HG03135 (cell line): ENCODE measurements around the gene PAGE2B.
"Not testable (repeated sequence)": the region's sequence is repeated elsewhere in the genome, so short reads cannot be mapped to it uniquely, and the experiment has no call there.

Source experiments
- ATAC-seq: cut with Tn5 transposase; IDR thresholded peaks from one replicate; pipeline ENCODE4 v1.9.1; 2021; ENCODE audit warnings: mild to moderate bottlenecking, moderate library complexity; ENCODE audit not compliant: unreplicated experiment

The PAGE2B gene, protein sequence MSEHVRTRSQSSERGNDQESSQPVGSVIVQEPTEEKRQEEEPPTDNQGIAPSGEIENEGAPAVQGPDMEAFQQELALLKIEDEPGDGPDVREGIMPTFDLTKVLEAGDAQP

DNA sequence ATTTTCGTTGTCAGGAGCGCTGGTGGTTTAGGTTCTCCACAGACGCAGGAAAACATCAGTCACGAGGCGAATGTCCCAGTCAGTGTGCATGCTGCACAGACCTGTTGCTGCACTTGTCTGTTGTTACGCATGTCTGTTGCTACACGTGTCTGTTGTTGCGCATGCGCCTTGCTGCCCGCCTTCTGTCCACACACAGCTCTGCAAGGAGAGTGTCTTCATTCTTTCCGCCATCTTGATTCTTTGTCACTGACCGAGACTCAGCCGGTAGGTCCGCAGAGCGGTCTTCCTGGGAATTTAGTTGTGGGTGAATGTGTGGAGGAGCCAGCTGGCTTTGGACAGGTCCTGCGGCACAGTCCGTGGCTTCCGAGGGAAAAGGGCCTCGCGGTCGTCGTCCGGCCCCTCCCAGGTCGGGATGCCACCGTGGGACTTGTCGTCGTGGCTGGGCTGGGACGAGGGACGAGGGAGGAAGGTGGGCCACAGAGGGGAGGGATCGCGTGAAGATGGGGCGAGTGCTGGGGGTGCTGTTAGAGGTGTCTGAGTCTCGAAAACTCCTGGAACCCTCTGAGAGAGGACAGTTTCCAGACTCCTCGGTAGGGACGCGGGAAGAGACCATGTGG is at the start of gene PAGE2B:
TSS of gene PAGE2B (plus strand) at position 180 of the 617 bp plus-strand sequence. CDS start 1,012 bp downstream, outside the sequence.
- ATAC-seq, result no peak

DNA sequence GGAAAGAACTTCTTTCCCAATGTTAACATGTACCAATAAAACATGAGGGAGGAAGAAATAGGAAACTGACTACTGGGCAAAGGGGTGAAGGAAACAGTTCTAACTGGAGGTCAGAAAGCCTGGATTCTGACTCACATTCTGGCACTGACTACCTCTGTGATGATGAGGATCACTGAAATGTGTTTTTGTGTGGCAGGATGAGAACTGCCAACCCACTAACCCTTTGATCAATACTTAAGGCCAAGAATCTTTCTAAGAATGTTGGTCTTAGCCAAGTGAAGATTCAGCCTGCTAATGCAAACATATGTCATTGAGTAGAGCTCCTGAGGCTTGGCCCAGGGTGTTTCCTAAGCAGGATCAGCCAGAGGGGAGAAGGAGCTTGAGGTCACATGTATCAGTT is 48.7 kb upstream of the PAGE2B start:
- ATAC-seq, result no peak

DNA sequence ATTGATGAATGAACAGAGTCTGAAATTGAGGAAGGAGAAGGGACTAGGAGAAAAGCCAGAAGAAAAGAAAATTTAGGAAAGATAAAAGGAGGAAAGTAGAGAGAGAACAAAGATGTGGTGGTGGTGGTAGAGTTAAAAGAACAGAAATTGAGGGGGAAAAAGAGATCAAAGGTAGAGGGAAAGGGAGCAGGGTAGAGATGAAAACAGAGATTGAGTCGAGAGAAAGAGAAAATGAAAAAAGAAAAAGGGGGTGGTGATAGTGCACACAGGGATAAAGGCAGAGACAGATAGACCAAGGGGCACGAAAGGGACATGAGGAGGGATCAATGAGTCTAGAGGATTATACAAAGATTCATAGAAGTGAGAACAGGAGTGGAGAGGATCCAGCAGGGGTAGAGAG is 48.0 kb upstream of the PAGE2B start:
- ATAC-seq, result no peak

DNA sequence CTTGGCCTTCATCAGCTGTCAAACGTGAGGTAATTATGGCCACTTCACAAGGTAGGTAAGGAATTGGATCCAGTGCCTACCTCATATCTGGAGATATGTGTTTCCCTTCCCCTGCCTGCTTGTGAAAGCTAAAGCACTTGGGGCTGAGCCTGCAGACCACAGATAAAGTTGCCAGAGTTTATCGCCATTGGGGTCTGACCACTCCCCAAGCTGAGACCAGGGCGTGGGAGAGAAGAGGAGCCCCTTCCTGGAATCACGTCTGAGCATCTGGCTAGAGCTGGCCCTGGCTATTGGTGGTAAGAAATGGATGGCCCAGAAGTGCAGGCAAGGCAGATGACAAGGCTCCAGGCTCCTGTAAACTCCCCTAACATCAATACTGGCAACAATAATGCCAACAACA is 46.8 kb upstream of the PAGE2B start:
- no peak for ATAC-seq

DNA sequence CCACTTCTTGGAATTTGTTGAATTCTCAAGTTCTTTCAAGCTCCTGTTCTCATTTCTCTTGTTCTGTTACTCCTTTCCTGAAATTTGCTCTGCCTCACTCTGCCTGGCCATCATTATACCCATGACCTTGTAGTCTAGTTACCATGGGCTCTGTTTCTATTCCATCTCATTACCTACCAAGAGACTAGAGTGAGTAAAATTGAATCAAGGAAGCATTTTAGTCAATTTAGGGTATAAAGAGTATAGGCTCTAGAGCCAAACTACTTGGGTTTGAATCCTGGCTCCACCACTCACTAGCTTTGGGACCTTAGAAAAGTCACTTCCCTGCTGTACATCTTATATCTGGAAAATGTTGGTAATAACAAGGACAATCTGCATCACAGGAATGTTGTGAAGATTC is 46.2 kb upstream of the PAGE2B start:
- no peak for ATAC-seq

DNA sequence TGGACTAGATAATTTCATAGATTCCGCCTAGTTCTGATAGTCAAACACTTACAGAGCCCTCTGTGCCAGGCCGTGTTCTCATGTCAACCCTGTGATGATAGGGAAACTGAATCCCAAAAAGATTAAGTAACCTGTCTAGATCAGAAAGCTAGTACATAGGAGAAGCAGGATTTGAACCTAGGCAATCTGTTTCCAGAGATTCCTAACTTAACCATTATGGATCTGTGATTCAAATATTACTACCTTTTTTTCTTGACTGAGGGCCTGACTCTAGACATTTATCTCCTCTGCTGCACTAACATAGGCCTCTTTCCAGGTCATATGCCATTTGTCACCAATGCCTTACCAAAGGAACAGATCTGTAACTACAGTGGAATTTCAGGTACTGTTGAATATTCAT is 45.5 kb upstream of the PAGE2B start:
- ATAC-seq, result no peak

DNA sequence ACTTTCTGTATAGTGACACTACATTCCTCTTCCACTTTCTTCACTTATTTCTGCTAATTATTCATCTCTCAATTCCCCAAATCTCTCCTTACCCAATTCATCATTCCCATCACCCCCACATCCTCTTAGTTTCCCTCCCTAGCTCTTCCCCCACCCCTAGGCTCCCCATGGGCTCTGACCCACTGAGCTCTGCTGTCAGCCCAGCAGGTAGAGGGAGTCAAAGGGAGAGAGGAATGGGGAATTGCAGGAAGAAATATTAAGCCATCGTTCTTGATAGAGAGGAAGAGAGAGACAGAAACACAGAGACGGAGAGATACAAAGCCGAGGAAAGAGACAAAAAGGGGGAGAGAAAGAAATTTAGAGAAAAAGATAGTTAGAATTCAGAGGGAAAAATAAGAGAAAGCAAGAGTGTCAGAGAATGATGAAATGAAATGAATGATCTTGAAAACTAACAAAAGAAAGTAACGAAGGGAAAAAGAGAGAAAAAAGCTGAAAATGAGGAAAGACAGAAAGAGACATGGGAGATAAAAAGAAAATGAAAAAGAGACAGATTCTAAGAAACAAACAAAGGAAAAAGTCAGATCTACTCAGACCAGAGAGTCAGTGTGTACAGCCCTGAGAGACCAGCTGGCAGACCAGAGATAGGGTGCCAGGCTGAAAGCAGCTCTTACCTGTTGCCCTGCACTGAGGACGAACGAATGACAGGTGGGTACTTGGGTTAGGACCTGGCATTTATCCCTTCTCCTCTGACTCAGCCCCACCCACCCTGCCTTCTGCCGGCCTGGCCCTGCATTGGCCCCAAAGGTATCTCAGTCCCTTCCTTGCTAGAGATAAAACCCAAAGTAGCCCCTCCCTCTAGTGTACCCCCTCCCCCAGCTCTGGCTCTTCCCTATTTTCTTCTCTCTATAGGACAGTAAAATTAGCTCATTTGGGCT is 44.3 kb upstream of the PAGE2B start, which contains the start of gene ALAS2:
TSS of gene ALAS2 (minus strand) at position 707 of the 935 bp plus-strand sequence. CDS start 4,977 bp downstream, outside the sequence.
- ATAC-seq, result no peak

DNA sequence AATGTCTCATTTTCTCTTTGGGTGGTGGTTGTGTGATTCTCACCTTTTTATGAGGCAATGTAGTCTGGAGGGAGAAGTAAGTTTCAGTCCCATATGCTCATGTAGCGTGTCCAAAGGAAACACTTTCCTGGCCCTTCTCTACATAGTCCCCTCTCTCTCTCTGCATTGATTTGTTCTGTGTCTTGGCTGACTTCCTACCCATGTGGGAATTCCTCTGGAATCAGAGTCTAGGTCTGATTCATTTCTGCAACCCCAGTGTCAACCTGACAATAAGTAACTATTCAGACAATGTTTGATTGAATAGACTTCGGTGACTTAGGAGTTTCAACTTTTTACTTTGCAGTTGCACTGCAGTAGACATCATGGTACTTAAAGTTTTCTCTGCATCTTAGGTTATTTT is 41.4 kb upstream of the PAGE2B start:
- no peak for ATAC-seq

DNA sequence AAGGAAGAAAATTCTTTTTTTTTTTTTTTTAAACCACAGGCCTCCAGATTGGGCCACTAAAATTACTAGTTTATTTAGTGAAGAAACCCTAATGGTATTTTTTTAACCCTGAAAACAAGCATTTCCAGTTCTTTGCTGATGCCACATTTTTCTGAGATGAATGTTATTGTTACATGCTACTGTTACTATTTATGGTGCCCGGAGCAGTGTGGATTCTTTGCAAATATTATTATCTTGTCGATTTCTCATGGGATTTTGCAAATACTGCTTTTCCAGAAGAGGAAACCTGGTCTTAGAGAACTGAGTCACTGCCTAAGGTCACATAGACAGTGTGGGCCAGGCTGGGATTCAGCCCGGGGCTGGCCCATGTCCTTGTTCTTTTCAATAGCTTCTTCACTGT is 35.4 kb upstream of the PAGE2B start:
- no peak for ATAC-seq

DNA sequence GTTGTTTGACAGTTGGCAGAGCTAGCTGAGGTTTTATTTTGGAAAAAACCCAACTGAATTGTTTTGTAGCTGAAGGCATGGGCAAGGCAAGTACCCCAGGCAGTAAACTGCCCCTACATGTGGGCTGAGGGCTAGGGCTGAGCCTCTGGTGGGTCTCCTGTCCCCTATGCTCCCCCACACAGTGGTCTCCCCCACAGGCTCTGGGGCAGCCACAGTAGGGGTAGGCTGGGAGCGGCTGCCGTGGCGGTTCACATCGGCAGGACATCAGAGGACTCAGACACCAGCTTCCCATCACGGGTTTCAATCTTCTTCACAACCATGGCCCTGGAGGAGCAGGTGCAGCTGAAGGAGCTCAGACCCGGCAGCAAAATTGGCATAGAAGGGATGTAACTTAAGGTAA is 33.3 kb upstream of the PAGE2B start:
- ATAC-seq, result no peak

DNA sequence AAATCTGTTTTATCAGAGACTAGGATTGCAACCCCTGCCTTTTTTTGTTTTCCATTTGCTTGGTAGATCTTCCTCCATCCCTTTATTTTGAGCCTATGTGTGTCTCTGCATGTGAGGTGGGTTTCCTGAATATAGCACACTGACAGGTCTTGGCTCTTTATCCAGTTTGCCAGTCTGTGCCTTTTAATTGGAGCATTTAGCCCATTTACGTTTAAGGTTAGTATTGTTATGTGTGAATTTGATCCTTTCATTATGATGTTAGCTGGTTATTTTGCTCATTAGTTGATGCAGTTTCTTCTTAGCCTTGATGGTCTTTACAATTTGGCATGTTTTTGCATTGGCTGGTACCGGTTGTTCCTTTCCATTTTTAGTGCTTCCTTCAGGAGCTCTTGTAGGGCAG is 24.2 kb upstream of the PAGE2B start:
- ATAC-seq, result not testable (repeated sequence)

DNA sequence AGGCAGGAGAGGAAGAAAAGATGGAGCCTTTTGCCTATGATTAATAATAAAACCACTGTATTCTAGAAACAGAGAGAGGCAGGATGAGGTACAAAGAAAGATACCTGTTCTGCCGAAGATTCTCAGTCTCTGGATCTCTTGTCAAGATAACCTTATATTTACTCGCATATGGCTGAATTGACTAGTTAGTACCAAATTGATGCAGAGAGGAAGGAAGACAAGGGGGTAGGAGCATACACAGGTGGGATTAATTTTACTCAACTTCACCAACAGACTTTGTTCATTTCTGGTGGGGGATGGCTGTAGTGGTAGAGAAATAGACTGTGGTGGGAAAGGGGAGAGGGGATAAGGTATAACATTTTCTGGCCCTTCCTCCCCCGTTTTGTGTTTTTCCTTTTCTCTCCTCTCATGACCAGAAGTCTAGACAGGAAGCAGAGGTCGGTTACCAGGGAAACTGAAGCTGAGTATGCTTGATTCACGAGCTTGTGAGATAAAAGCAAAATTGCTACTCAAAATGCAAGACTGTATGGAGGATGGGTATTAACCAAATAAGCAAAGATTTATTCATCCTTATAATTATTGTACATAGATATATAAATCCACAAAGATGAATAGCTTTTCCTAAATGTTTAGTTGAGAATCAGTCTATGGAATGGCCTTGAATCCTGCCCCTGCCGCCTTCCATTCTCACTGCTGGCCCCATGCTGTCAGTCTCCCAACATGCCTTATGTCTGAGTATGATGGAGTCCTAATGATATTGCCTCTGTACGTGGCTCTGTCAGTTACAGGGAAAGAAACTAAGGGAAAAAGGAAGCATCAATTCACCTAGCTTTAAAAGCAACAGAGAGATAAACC is 17.8 kb upstream of the PAGE2B start:
- ATAC-seq, result no peak

DNA sequence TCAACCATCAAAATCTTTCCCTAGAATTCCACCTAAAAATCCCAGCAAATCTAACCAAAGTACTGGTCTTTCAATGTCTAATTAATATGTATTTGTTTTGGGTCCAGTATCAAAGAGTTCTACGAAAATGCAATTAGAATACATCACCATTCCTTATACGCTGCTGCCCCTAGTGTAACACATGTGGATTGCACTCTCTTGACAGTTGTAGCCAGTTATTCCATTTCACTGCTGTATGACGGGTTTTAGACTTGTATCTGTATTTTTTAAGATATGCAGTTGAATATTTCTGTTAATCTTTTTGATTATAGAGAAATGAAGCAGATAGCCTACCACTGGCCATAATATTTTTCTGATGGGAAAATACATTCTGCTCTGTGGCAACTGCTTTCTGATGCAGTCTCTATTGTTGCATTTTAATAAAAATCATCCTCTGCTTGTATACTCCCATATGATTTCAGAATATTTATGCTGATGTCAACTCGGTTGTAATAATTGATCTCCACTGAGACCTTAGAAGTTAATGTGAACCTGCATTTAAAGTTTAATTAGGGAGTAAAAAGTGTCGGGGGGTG is 17.1 kb upstream of the PAGE2B start:
- no peak for ATAC-seq

DNA sequence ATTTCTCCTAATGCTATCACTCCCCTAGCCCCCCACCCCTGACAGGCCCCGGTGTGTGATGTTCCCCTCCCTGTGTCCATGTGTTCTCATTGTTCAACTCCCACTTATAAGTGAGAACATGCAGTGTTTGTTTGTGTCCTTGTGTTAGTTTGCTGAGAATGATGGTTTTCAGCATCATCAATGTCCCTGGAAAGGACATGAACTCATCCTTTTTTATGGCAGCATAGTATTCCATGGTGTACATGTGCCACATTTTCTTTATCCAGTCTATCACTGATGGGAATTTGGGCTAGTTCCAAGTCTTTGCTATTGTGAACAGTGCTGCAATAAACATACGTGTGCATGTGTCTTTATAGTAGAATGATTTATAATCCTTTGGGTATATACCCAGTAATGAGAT is 7.7 kb upstream of the PAGE2B start:
- not testable (repeated sequence) for ATAC-seq

DNA sequence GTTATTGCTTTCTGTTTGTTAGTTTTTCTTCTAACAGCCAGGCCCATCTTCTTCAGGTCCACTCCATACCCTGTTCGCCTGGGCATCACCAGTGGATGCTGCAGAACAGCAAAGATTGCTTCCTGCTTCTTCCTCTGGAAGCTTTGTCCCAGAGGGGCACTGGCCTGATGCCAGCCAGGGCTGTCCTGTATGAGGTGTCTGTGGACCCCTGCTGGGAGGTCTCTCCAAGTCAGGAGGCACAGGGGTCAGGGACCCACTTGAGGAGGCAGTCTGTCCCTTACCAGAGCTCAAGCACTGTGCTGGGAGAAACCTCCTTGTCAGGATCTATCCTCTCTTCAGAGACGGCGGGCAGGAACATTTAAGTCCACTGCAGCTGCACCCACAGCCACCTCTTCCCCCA is 2.5 kb upstream of the PAGE2B start:
- ATAC-seq, result no peak

DNA sequence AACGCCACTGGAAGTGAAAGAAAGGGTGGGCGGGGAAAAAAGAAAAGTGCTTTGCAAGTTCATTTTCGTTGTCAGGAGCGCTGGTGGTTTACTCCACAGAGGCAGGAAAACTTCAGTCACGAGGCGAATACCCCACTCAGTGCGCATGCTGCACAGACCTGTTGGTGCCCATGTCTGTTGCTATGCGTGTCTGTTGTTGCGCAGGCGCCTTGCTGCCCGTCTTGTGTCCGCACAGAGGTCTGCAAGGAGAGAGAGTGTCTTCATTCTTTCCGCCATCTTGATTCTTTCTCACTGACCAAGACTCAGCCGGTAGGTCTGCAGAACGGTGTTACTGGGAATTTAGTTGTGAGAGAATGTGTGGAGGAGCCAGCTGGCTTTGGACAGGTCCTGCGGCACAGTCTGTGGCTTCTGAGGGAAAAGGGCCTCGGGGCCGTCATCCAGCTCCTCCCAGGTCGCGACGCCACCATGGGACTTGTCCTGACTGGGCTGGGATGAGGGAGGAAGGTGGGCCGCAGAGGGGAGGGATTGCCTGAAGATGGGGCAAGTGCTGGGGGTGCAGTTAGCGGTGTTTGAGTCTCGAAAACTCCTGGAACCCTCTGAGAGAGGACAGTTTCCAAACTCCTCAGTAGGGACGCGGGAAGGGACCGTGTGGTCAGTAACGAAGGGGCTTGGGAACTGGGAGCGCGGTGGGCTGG is 14.1 kb downstream of the PAGE2B start, which contains the start of gene PAGE2:
TSS of gene PAGE2 (plus strand) at position 224 of the 695 bp plus-strand sequence. CDS start 1,003 bp downstream, outside the sequence.
- no peak for ATAC-seq

DNA sequence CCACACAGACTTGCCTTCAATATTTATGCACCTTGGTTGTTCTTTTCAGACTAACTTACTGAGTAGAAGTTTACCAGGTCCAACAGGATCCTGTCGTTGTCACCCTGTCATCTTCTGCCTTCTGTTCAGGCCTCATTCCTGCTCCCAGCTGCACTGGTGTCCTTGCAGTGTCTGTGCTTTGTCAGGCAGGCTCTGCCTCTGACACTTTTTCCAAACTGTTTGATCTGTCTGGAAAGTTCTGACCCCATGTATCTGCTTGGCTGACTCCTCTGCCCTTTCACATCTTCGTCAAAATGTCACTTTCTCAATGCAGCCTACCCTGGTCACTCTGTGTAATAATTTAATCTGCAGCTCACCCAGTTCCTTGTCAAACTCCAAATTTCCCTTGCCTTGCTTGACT is 23.9 kb downstream of the PAGE2B start:
- ATAC-seq, result no peak

DNA sequence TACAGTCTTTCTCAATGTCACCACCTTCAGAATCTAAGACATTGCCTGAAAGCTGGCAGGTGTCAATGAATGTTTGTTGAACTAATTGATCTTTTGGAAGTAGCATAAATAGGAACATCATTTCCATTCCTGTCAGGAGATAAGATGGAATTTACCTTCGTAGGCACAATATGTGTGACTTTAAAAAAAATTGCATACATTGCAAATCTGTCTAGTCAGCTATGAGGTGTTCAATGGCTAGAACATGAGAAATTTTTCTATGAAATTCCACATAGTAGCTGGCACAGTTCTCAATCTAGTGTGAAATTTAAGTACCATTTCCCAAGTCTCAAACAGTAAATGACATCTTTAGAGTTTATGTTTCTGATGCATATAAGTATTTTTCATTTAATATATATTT is 24.3 kb downstream of the PAGE2B start:
- ATAC-seq, result no peak

DNA sequence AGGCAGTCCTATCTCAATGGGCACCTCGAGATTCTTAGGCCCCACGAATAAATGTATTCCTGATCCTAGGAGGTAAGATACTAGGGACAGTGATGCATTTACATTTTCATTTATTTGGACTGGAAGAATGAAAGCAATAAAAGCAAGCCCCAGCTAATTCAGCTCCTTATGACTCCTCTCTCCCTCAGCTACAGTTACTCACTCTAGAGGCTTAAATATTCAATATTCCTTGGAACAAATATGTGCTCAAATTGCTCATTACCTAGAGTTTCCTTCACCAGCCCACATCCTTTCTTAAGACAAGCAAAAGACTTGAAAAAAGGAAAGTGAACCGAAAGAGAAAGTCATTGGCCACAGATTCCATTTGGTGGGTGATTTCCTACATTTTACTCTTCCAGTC is 27.9 kb downstream of the PAGE2B start:
- ATAC-seq, result no peak

DNA sequence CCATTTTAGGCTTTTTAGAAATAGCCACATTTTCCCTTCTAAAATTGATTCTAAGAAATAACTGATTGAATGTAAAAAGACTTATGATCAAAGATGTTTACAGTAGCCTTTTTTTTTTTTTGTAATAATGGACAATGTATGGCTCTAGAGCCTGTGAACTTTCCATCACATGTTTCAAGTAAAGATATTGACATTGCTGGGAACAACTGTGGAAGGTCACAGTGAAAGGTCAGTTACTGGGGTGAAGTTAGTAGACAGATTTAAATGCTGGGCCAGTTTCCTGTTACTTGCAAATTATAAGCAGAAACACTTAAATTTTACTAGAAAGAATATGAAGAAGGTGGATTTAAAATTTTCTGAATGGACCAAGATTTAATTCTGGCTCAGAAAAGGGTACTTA is 32.4 kb downstream of the PAGE2B start:
- ATAC-seq, result no peak
